Glutamatergic neuron (in vitro differentiated cells): ENCODE data around the gene ECE2. TPM values are rescaled to one million over a fixed set of nuclear protein-coding genes. Genes with fewer than 3 reads are reported as not detected.

Experiments used
- DNase-seq: peaks from one replicate; pipeline ENCODE4 v3.0.0; 2022
- H3K27ac Mint-ChIP-seq: one replicate; pipeline ENCODE4 v1.8.0; 2020; ENCODE audit warnings: mild to moderate bottlenecking, mixed read lengths, inconsistent platforms; ENCODE audit not compliant: unreplicated experiment
- H3K27me3 Mint-ChIP-seq: one replicate; pipeline ENCODE4 v1.8.0; 2020; ENCODE audit warnings: mild to moderate bottlenecking, moderate library complexity, mixed read lengths, inconsistent platforms; ENCODE audit not compliant: unreplicated experiment
- H3K36me3 Mint-ChIP-seq: one replicate; pipeline ENCODE4 v1.8.0; 2020; ENCODE audit warnings: mild to moderate bottlenecking, mixed read lengths, inconsistent platforms; ENCODE audit not compliant: unreplicated experiment
- H3K4me1 Mint-ChIP-seq: one replicate; pipeline ENCODE4 v1.8.0; 2020; ENCODE audit warnings: mild to moderate bottlenecking, low read depth, mixed read lengths, inconsistent platforms; ENCODE audit not compliant: unreplicated experiment
- H3K4me3 Mint-ChIP-seq: one replicate; pipeline ENCODE4 v1.8.0; 2020; ENCODE audit warnings: mild to moderate bottlenecking, mixed read lengths, inconsistent platforms; ENCODE audit not compliant: unreplicated experiment
- H3K9me3 Mint-ChIP-seq: one replicate; pipeline ENCODE4 v1.8.0; 2020; ENCODE audit warnings: mild to moderate bottlenecking, moderate library complexity, mixed read lengths, inconsistent platforms; ENCODE audit not compliant: unreplicated experiment
- total RNA-seq: library from RNA; stranded (reverse); fragmentation: NEBNext Ultra II Directional; extraction: Animal tissue kit (Norgen Biotek cat#: 25700); gene quantifications from one replicate; pipeline ENCODE4 v1.2.1, GENCODE V29; 2021; ENCODE audit not compliant: unreplicated experiment
- TF ChIP-seq, protein P1 (sequence below): fragments of 200-600 bp; sonication (generic); IDR thresholded peaks from one replicate; pipeline ENCODE4 v1.5.0; 2021; ENCODE audit not compliant: partially characterized antibody, unreplicated experiment

Gene ECE2
- total RNA-seq, 1 donor from 2014 or later = 1.6 TPM

DNA sequence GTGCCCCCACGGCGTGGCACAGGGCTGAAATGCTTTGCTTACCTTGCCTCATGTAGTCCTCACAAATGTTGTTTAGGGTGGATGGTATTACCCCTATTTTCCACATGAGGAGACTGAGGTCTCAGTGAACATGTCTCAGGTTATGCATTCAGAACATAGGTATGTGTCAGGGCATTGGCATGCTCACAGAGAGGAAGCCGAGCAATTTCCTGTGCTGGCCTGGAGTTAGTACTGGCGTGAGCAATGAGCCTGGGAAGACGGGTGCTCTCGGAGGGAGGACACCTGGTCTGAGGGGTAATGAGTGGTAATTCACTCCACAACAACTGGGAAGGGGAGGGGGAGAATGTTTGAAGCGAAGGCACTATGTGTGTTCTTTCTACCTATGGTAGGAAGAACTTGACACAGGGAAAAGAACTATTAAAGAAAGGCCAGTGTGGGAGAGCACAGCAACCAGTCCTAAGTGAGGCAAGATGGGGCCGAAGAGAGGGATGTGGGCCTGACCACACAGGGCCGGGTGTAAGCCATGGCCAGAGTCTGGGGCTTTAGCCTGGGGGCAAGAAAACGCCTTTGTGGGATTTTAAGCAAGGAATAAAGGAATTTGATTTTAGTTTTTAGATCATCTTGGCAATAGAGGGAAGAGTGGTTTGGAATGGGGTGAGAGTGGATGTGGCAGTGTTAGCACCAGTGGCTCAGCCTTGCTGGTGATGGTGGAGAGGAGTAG lies 56.7 kb downstream of the ECE2 start:
- Mint-ChIP-seq H3K36me3 (no peaks in the 10 kb centered on the region), H3K4me1 (peaks cover 12% of the 10 kb centered on the region), H3K27me3 (peaks cover 14% of the 10 kb centered on the region), H3K4me3 (no peak overlapping the region), H3K27ac (peak overlapping the region; percentile 60), H3K9me3 (peaks cover 20% of the 10 kb centered on the region)
- DNase-seq = no peak
- TF ChIP-seq, protein P1, sequence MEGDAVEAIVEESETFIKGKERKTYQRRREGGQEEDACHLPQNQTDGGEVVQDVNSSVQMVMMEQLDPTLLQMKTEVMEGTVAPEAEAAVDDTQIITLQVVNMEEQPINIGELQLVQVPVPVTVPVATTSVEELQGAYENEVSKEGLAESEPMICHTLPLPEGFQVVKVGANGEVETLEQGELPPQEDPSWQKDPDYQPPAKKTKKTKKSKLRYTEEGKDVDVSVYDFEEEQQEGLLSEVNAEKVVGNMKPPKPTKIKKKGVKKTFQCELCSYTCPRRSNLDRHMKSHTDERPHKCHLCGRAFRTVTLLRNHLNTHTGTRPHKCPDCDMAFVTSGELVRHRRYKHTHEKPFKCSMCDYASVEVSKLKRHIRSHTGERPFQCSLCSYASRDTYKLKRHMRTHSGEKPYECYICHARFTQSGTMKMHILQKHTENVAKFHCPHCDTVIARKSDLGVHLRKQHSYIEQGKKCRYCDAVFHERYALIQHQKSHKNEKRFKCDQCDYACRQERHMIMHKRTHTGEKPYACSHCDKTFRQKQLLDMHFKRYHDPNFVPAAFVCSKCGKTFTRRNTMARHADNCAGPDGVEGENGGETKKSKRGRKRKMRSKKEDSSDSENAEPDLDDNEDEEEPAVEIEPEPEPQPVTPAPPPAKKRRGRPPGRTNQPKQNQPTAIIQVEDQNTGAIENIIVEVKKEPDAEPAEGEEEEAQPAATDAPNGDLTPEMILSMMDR = no peak

DNA sequence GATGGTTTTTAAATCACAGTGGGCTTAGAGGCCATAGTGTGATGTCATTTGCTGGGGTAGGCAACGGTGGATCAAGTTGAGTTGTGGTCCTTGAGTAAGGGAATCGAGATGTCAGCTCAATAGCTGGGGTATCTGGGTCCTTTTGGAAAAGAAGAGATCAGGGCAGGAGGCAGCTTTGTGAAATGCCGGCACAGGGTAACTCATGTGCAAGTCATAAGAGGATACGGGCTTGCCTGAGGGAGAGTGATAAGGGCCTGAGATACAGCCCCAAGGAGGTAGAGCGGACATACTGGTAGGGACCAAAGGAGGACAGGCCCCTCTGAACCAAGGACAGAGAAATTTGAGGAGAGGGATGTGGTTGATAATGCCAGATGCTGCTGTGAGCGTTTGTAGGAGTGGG lies 57.4 kb downstream of the ECE2 start:
- Mint-ChIP-seq H3K9me3 (peaks cover 20% of the 10 kb centered on the region), H3K4me1 (peaks cover 19% of the 10 kb centered on the region), H3K27ac (peak overlapping the region; percentile 60), H3K4me3 (no peak overlapping the region), H3K36me3 (no peaks in the 10 kb centered on the region), H3K27me3 (peaks cover 15% of the 10 kb centered on the region)
- TF ChIP-seq, protein P1 = no peak
- no peak for DNase-seq

DNA sequence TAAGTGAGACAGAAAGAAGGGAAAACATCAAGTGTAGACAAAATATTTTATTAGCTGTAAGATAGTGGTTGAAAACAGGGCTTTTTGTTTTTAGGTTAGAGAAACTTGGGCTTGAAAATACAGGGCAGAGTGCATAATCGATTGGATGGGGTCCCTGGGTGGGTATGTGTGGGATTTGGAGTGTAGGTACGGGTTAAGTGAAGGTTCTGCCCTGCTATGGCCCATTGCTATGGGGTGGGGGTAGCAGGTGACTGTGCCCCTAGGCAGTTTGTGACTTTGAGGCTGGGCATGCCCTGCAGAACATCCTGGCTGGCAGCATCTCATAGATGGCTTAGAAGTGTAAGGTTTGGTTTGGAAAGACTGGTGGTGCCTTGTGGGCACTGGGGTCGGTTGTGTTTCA lies 57.9 kb downstream of the ECE2 start:
- DNase-seq = no peak
- H3K4me3 Mint-ChIP-seq = no peak overlapping the region
- peak overlapping the region; percentile 60 for H3K27ac Mint-ChIP-seq
- H3K9me3 Mint-ChIP-seq = peaks cover 18% of the 10 kb centered on the region
- H3K27me3 Mint-ChIP-seq = peaks cover 13% of the 10 kb centered on the region
- TF ChIP-seq, protein P1 = no peak
- H3K4me1 Mint-ChIP-seq = peaks cover 21% of the 10 kb centered on the region
- no peaks in the 10 kb centered on the region for H3K36me3 Mint-ChIP-seq

DNA sequence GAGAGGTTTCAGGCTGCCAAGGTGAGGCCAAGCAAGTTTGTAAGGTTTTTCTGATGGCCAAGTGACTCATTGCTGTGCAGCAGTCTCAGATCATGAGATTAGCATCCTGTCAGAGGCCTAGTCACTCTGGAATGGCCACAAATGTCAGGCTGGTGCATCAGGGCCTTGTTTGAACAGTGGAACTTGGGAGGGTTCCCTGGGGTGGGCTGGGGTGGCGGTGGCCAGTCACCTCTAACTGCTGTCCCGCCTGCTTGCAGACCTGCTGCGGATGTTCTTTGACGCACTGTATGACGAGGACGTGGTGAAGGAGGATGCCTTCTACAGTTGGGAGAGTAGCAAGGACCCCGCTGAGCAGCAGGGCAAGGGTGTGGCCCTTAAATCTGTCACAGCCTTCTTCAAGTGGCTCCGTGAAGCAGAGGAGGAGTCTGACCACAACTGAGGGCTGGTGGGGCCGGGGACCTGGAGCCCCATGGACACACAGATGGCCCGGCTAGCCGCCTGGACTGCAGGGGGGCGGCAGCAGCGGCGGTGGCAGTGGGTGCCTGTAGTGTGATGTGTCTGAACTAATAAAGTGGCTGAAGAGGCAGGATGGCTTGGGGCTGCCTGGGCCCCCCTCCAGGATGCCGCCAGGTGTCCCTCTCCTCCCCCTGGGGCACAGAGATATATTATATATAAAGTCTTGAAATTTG lies 58.8 kb downstream of the ECE2 start:
- peak overlapping the region; percentile 46 for H3K27ac Mint-ChIP-seq
- peak overlapping the region; percentile 37 for H3K4me3 Mint-ChIP-seq
- H3K4me1 Mint-ChIP-seq = peaks cover 26% of the 10 kb centered on the region
- peaks cover 16% of the 10 kb centered on the region for H3K27me3 Mint-ChIP-seq
- TF ChIP-seq, protein P1 = no peak
- no peak for DNase-seq
- H3K36me3 Mint-ChIP-seq = no peaks in the 10 kb centered on the region
- peaks cover 18% of the 10 kb centered on the region for H3K9me3 Mint-ChIP-seq

DNA sequence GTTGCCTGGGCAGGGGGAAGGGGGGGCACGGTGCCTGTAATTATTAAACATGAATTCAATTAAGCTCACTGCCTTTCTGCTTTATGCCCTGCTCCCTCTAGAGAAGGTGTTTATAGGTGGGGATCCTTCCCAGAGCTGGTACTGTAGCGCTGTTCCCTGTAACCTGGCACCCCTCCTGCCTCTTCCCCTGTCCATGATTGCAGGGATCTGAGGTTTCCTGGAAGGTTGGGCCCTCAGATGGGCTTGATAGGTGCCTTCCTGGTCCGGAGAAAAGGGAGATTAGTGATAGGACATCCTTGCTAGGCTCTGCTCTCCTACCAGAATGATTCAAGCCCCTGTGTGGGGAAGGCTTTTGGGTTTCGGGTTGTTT lies 59.5 kb downstream of the ECE2 start:
- peak overlapping the region; percentile 78 for H3K4me3 Mint-ChIP-seq
- no peak for DNase-seq
- H3K27ac Mint-ChIP-seq = peak overlapping the region; percentile 86
- TF ChIP-seq, protein P1 = no peak
- H3K9me3 Mint-ChIP-seq = peaks cover 18% of the 10 kb centered on the region
- H3K4me1 Mint-ChIP-seq = peaks cover 26% of the 10 kb centered on the region
- no peaks in the 10 kb centered on the region for H3K36me3 Mint-ChIP-seq
- peaks cover 16% of the 10 kb centered on the region for H3K27me3 Mint-ChIP-seq
